ENCODE data around the gene PHF1. TPM values are rescaled to one million over a fixed set of nuclear protein-coding genes. Genes with fewer than 3 reads are reported as not detected.

PHF1 gene
- total RNA-seq, 2 donors from 2014 or later, result 71.4 to 75.7 TPM

DNA sequence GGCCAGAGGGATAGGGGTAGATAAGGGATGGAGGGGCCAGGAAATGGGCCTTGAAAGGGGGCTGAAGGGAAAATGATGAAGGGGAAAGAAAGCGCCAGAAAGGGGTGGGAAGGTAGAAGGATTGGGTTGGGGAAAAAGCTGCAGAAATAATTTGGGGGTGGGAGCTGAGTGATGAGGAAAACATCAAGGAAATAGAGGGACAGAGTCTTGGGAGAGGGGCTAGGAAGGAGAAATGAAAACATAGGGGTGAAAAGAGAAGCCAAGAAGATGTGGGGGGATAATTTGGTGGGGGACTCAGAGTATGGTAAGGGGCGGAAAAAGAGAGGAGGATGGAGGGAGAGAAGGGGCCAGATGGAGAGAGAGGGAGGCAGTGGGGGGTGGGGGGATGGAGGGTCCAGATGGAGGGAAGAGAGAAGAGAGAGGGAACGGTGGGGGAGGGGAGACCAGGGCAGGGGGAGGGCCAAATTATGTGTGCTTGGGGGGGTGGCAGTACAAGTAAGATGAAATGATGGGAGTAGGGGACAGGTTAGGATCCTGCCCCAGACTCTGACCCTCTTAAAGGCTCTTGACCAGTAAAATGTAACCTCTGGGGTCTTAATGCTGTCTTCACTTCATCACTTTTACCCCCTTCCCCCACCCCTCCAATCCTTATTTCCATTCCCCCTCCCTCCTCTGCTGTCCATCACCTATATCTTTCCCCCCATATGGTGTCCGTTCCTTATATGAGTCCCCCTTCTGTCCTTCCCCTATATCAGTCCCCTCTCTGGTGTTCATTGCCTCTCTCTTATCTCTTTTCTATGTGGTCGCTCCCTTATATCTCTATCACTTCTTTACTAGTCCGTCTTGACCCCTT lies 9.9 kb downstream of the PHF1 start:
- H3K4me1 ChIP-seq (ENCODE audit: control insufficient read depth, insufficient read depth, low read length), result peaks cover 4% of the 10 kb centered on the region
- H3K9me3 ChIP-seq (ENCODE audit: control insufficient read depth, low read length), result no peaks in the 10 kb centered on the region
- Mint-ChIP-seq H3K9me3 (no peaks in the 10 kb centered on the region), H3K4me3 (peak overlapping the region; percentile 97), H3K27ac (no peak overlapping the region), H3K36me3 (ENCODE audit: low read depth) (peaks cover 25% of the 10 kb centered on the region), H3K27me3 (ENCODE audit: insufficient read depth) (no peaks in the 10 kb centered on the region), H3K4me1 (peaks cover 53% of the 10 kb centered on the region)
- H3K27ac ChIP-seq (ENCODE audit: low read depth, low read length), result peak overlapping the region; percentile 47
- peaks cover 11% of the 10 kb centered on the region for H3K36me3 ChIP-seq (ENCODE audit: control insufficient read depth, insufficient read depth, low read length)
- TF ChIP-seq, protein P1, sequence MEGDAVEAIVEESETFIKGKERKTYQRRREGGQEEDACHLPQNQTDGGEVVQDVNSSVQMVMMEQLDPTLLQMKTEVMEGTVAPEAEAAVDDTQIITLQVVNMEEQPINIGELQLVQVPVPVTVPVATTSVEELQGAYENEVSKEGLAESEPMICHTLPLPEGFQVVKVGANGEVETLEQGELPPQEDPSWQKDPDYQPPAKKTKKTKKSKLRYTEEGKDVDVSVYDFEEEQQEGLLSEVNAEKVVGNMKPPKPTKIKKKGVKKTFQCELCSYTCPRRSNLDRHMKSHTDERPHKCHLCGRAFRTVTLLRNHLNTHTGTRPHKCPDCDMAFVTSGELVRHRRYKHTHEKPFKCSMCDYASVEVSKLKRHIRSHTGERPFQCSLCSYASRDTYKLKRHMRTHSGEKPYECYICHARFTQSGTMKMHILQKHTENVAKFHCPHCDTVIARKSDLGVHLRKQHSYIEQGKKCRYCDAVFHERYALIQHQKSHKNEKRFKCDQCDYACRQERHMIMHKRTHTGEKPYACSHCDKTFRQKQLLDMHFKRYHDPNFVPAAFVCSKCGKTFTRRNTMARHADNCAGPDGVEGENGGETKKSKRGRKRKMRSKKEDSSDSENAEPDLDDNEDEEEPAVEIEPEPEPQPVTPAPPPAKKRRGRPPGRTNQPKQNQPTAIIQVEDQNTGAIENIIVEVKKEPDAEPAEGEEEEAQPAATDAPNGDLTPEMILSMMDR (conservative IDR thresholded peaks at IDR 0.05), result no peak
- no peak for DNase-seq
- 62 to 66% methylated on average over 5 to 6 of the region's 6 CpGs for WGBS, 2 experiments (ENCODE audit: insufficient coverage in 1 of 2, insufficient read length in 1 of 2)
- no peak overlapping the region for H3K9ac ChIP-seq (ENCODE audit: extremely low read depth, low read length, poor library complexity, severe bottlenecking)
- H3K4me3 ChIP-seq (ENCODE audit: low read length), result peak overlapping the region; percentile 78
- no peaks in the 10 kb centered on the region for H3K27me3 ChIP-seq (ENCODE audit: control insufficient read depth, insufficient read depth, low read length, poor library complexity, severe bottlenecking)

DNA sequence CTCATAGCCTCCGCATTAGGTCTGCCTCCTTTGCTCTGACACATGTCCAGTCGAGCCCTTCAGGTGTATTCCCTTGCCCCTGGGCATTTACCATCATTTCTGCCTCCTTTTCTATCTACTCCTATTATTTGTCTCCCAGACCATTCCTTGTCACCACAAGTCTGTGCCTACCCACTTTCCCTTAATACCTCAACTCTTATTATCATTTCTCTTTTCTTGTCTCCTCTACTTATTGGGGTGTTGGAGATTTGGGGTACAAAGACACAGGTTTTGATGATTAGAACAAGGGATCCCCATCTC lies 10.5 kb downstream of the PHF1 start:
- no peak overlapping the region for H3K27ac ChIP-seq (ENCODE audit: low read depth, low read length)
- no peaks in the 10 kb centered on the region for H3K9me3 ChIP-seq (ENCODE audit: control insufficient read depth, low read length)
- no peak for DNase-seq
- WGBS, 2 experiments (ENCODE audit: insufficient coverage in 1 of 2, insufficient read length in 1 of 2), result 88 to 93% methylated on average over 2 of the region's 2 CpGs
- peaks cover 22% of the 10 kb centered on the region for H3K36me3 Mint-ChIP-seq (ENCODE audit: low read depth)
- H3K27ac Mint-ChIP-seq, result no peak overlapping the region
- H3K4me3 ChIP-seq (ENCODE audit: low read length), result peak overlapping the region; percentile 78
- H3K36me3 ChIP-seq (ENCODE audit: control insufficient read depth, insufficient read depth, low read length), result peaks cover 6% of the 10 kb centered on the region
- H3K9me3 Mint-ChIP-seq, result no peaks in the 10 kb centered on the region
- TF ChIP-seq, protein P1 (conservative IDR thresholded peaks at IDR 0.05), result no peak
- peak overlapping the region; percentile 97 for H3K4me3 Mint-ChIP-seq
- no peaks in the 10 kb centered on the region for H3K27me3 Mint-ChIP-seq (ENCODE audit: insufficient read depth)
- H3K9ac ChIP-seq (ENCODE audit: extremely low read depth, low read length, poor library complexity, severe bottlenecking), result no peak overlapping the region
- peaks cover 4% of the 10 kb centered on the region for H3K4me1 ChIP-seq (ENCODE audit: control insufficient read depth, insufficient read depth, low read length)
- H3K4me1 Mint-ChIP-seq, result peaks cover 54% of the 10 kb centered on the region
- H3K27me3 ChIP-seq (ENCODE audit: control insufficient read depth, insufficient read depth, low read length, poor library complexity, severe bottlenecking), result no peaks in the 10 kb centered on the region

DNA sequence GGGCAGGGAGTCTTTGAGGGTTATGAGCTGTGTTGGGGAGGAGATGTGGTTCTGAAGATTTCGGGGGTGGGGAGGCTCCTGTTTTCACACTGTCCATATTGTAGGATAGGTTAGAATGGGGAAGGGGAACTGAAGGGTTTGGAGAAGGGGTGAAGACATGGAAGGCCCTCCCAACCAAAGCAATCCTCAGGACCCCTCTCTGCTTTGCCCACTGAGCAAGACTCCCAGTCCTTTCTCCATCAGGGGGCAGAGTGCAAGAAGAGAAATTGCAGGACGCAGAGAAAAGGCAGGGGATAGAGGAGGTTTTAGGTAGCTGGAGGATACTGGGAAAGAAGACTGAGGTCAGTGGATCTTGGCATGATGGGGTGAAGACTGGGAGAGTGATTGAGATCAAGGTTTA lies 13.0 kb downstream of the PHF1 start:
- peak overlapping the region; percentile 86 for H3K4me3 Mint-ChIP-seq
- no peak overlapping the region for H3K27ac ChIP-seq (ENCODE audit: low read depth, low read length)

More for the DNA sequence above, 13.0 kb downstream of the PHF1 start:
- no peaks in the 10 kb centered on the region for H3K9me3 Mint-ChIP-seq
- Histone ChIP-seq H3K27me3 (ENCODE audit: control insufficient read depth, insufficient read depth, low read length, poor library complexity, severe bottlenecking) (no peaks in the 10 kb centered on the region), H3K4me1 (ENCODE audit: control insufficient read depth, insufficient read depth, low read length) (peaks cover 4% of the 10 kb centered on the region), H3K9ac (ENCODE audit: extremely low read depth, low read length, poor library complexity, severe bottlenecking) (no peak overlapping the region), H3K4me3 (ENCODE audit: low read length) (no peak overlapping the region), H3K9me3 (ENCODE audit: control insufficient read depth, low read length) (no peaks in the 10 kb centered on the region), H3K36me3 (ENCODE audit: control insufficient read depth, insufficient read depth, low read length) (no peaks in the 10 kb centered on the region)
- peaks cover 17% of the 10 kb centered on the region for H3K36me3 Mint-ChIP-seq (ENCODE audit: low read depth)
- H3K4me1 Mint-ChIP-seq, result peaks cover 52% of the 10 kb centered on the region
- no peak for DNase-seq
- TF ChIP-seq, protein P1 (conservative IDR thresholded peaks at IDR 0.05), result no peak
- no peak overlapping the region for H3K27ac Mint-ChIP-seq
- WGBS, 2 experiments (ENCODE audit: insufficient coverage in 1 of 2, insufficient read length in 1 of 2), result 67 to 87% methylated on average over 1 to 2 of the region's 2 CpGs
- H3K27me3 Mint-ChIP-seq (ENCODE audit: insufficient read depth), result no peaks in the 10 kb centered on the region
